ENCODE measurements around the gene CAND2.
A peak's percentile ranks its signal among the peaks of the same experiment; 100 is the strongest.

Gene CAND2

GRCh38 chr3:12854565-12854964 lies 58.1 kb downstream of the CAND2 start:
- Histone ChIP-seq H3K36me3 (no peaks in the 10 kb centered on the region), H3K9me3 (peaks cover 9% of the 10 kb centered on the region; the same call in 1 of the 2 replicates), H3K27me3 (no peaks in the 10 kb centered on the region), H3K4me1 (peaks cover 50% of the 10 kb centered on the region), H3K4me2 (peak overlapping the region; percentile 79), H3K9ac (no peak overlapping the region), H3K4me3 (no peak overlapping the region), H4K20me1 (peaks cover 7% of the 10 kb centered on the region; the same call in 1 of the 2 replicates), H3K27ac (no peak overlapping the region)
- no peak for TF ChIP-seq Cebpa-rat (IDR thresholded peaks at IDR 0.05)

- Histone ChIP-seq H3K9me3 (no peaks in the 10 kb centered on the region), H3K4me2 (peak overlapping the region; percentile 53), H3K4me3 (no peak overlapping the region), H3K27me3 (no peaks in the 10 kb centered on the region), H3K27ac (peak overlapping the region; percentile 49; the same call in 1 of the 2 replicates), H3K36me3 (no peaks in the 10 kb centered on the region), H3K4me1 (peaks cover 57% of the 10 kb centered on the region), H3K9ac (no peak overlapping the region), H4K20me1 (peaks cover 7% of the 10 kb centered on the region; the same call in 1 of the 2 replicates)
- TF ChIP-seq Cebpa-rat (IDR thresholded peaks at IDR 0.05) = no peak
Measured at GRCh38 chr3:12856626-12857025, 60.1 kb downstream of the CAND2 start.

- no peak for TF ChIP-seq Cebpa-rat (IDR thresholded peaks at IDR 0.05)
- H3K4me2 ChIP-seq = no peak overlapping the region
- no peaks in the 10 kb centered on the region for H3K27me3 ChIP-seq
- H3K36me3 ChIP-seq = no peaks in the 10 kb centered on the region
- H3K9ac ChIP-seq = no peak overlapping the region
- H3K4me3 ChIP-seq = no peak overlapping the region
- no peaks in the 10 kb centered on the region for H4K20me1 ChIP-seq
- H3K9me3 ChIP-seq = peaks cover 8% of the 10 kb centered on the region
- no peak overlapping the region for H3K27ac ChIP-seq
- peaks cover 40% of the 10 kb centered on the region for H3K4me1 ChIP-seq
Measured at GRCh38 chr3:12859840-12860239, 63.4 kb downstream of the CAND2 start.

GRCh38 chr3:12861611-12862010 lies 65.1 kb downstream of the CAND2 start:
- Histone ChIP-seq H3K9ac (no peak overlapping the region), H3K4me3 (no peak overlapping the region), H3K9me3 (peaks cover 20% of the 10 kb centered on the region), H3K27ac (no peak overlapping the region), H3K4me2 (peak overlapping the region; percentile 38), H4K20me1 (no peaks in the 10 kb centered on the region), H3K4me1 (peaks cover 22% of the 10 kb centered on the region), H3K36me3 (no peaks in the 10 kb centered on the region), H3K27me3 (no peaks in the 10 kb centered on the region)
- no peak for TF ChIP-seq Cebpa-rat (IDR thresholded peaks at IDR 0.05)

- Histone ChIP-seq H3K4me2 (peak overlapping the region; percentile 38), H3K4me1 (peaks cover 17% of the 10 kb centered on the region), H4K20me1 (no peaks in the 10 kb centered on the region), H3K9me3 (peaks cover 20% of the 10 kb centered on the region), H3K4me3 (no peak overlapping the region), H3K27me3 (no peaks in the 10 kb centered on the region), H3K36me3 (no peaks in the 10 kb centered on the region), H3K9ac (no peak overlapping the region), H3K27ac (no peak overlapping the region)
- no peak for TF ChIP-seq Cebpa-rat (IDR thresholded peaks at IDR 0.05)
Measured at GRCh38 chr3:12862387-12862786, 65.9 kb downstream of the CAND2 start.

- H4K20me1 ChIP-seq = peaks cover 14% of the 10 kb centered on the region; the same call in 1 of the 2 replicates
- H3K27ac ChIP-seq = no peak overlapping the region
- H3K4me1 ChIP-seq = peaks cover 45% of the 10 kb centered on the region
- H3K4me3 ChIP-seq = no peak overlapping the region
- H3K4me2 ChIP-seq = no peak overlapping the region
- no peak overlapping the region for H3K9ac ChIP-seq
- no peak for TF ChIP-seq Cebpa-rat (IDR thresholded peaks at IDR 0.05)
- no peaks in the 10 kb centered on the region for H3K27me3 ChIP-seq
- no peaks in the 10 kb centered on the region for H3K36me3 ChIP-seq
- H3K9me3 ChIP-seq = peaks cover 20% of the 10 kb centered on the region
Measured at GRCh38 chr3:12865271-12865670, 68.8 kb downstream of the CAND2 start.

GRCh38 chr3:12866836-12867235 lies 70.4 kb downstream of the CAND2 start:
- peaks cover 36% of the 10 kb centered on the region for H3K4me1 ChIP-seq
- no peak overlapping the region for H3K4me2 ChIP-seq
- no peak for TF ChIP-seq Cebpa-rat (IDR thresholded peaks at IDR 0.05)
- H3K4me3 ChIP-seq = no peak overlapping the region
- H3K9me3 ChIP-seq = peaks cover 20% of the 10 kb centered on the region
- no peak overlapping the region for H3K9ac ChIP-seq
- H3K36me3 ChIP-seq = no peaks in the 10 kb centered on the region
- no peaks in the 10 kb centered on the region for H3K27me3 ChIP-seq
- peaks cover 14% of the 10 kb centered on the region; the same call in 1 of the 2 replicates for H4K20me1 ChIP-seq
- H3K27ac ChIP-seq = no peak overlapping the region

- peak overlapping the region; percentile 86 for H3K4me2 ChIP-seq
- no peaks in the 10 kb centered on the region for H3K27me3 ChIP-seq
- peaks cover 28% of the 10 kb centered on the region for H3K4me1 ChIP-seq
- no peak overlapping the region for H3K9ac ChIP-seq
- no peak for TF ChIP-seq Cebpa-rat (IDR thresholded peaks at IDR 0.05)
- peaks cover 20% of the 10 kb centered on the region for H3K9me3 ChIP-seq
- H4K20me1 ChIP-seq = peaks cover 14% of the 10 kb centered on the region; the same call in 1 of the 2 replicates
- no peak overlapping the region for H3K27ac ChIP-seq
- H3K36me3 ChIP-seq = no peaks in the 10 kb centered on the region
- peak overlapping the region; percentile 59 for H3K4me3 ChIP-seq
Measured at GRCh38 chr3:12868039-12869034, 71.9 kb downstream of the CAND2 start.

- H3K4me2 ChIP-seq = peak overlapping the region; percentile 86
- H3K27me3 ChIP-seq = no peaks in the 10 kb centered on the region
- no peak overlapping the region for H3K9ac ChIP-seq
- H3K4me3 ChIP-seq = peak overlapping the region; percentile 59
- TF ChIP-seq Cebpa-rat (IDR thresholded peaks at IDR 0.05) = no peak
- no peaks in the 10 kb centered on the region for H3K36me3 ChIP-seq
- H4K20me1 ChIP-seq = peaks cover 14% of the 10 kb centered on the region; the same call in 1 of the 2 replicates
- H3K4me1 ChIP-seq = peaks cover 28% of the 10 kb centered on the region
- peaks cover 19% of the 10 kb centered on the region for H3K9me3 ChIP-seq
- no peak overlapping the region for H3K27ac ChIP-seq
Measured at GRCh38 chr3:12869035-12869621, 72.6 kb downstream of the CAND2 start.

- H3K36me3 ChIP-seq = no peaks in the 10 kb centered on the region
- peaks cover 14% of the 10 kb centered on the region; the same call in 1 of the 2 replicates for H4K20me1 ChIP-seq
- no peak overlapping the region for H3K9ac ChIP-seq
- no peak overlapping the region for H3K4me2 ChIP-seq
- peaks cover 30% of the 10 kb centered on the region for H3K4me1 ChIP-seq
- H3K9me3 ChIP-seq = peaks cover under 1% of the 10 kb centered on the region; the same call in 1 of the 2 replicates
- TF ChIP-seq Cebpa-rat (IDR thresholded peaks at IDR 0.05) = no peak
- H3K27me3 ChIP-seq = no peaks in the 10 kb centered on the region
- H3K4me3 ChIP-seq = no peak overlapping the region
- H3K27ac ChIP-seq = no peak overlapping the region
Measured at GRCh38 chr3:12870942-12871341, 74.5 kb downstream of the CAND2 start.
